ENCODE results near the gene WIF1.

Gene WIF1

GRCh38 chr12:65155784-65156183 lies 34.7 kb upstream of the WIF1 start:
- Histone ChIP-seq H4K20me1 (ENCODE audit: control insufficient read depth, insufficient read depth, low read depth, low read length) (no peaks in the 10 kb centered on the region), H3F3A (ENCODE audit: control insufficient read depth, insufficient read depth) (no peaks in the 10 kb centered on the region), H3K9me2 (replicated peaks; ENCODE audit: control insufficient read depth, low read length) (no peaks in the 10 kb centered on the region), H3K27ac (ENCODE audit: low read depth, low read length) (no peak overlapping the region), H3K27me3 (ENCODE audit: control insufficient read depth, low read length) (peaks cover 5% of the 10 kb centered on the region; the same call in 1 of the 2 replicates), H3K4me1 (ENCODE audit: control insufficient read depth, low read length) (peaks cover 16% of the 10 kb centered on the region), H3K9me3 (ENCODE audit: control insufficient read depth, insufficient read depth, low read length) (no peaks in the 10 kb centered on the region), H3K4me3 (ENCODE audit: low read length) (no peak overlapping the region), H3K4me2 (ENCODE audit: low read length) (no peak overlapping the region), H3K36me3 (ENCODE audit: control insufficient read depth, low read length) (no peaks in the 10 kb centered on the region), H3K79me2 (ENCODE audit: control insufficient read depth, low read length) (no peaks in the 10 kb centered on the region)
- TF ChIP-seq EZH2phosphoT487 (IDR thresholded peaks at IDR 0.05; ENCODE audit: borderline replicate concordance, low read length), result no peak
- no peak for TF ChIP-seq CTCF (IDR thresholded peaks at IDR 0.05; ENCODE audit: low read depth, low read length, poor library complexity, severe bottlenecking)

GRCh38 chr12:65152596-65152995 lies 31.5 kb upstream of the WIF1 start:
- no peaks in the 10 kb centered on the region for H4K20me1 ChIP-seq (ENCODE audit: control insufficient read depth, insufficient read depth, low read depth, low read length)
- H3K36me3 ChIP-seq (ENCODE audit: control insufficient read depth, low read length), result no peaks in the 10 kb centered on the region
- peaks cover 16% of the 10 kb centered on the region for H3K4me1 ChIP-seq (ENCODE audit: control insufficient read depth, low read length)
- H3K4me3 ChIP-seq (ENCODE audit: low read length), result no peak overlapping the region
- H3K27ac ChIP-seq (ENCODE audit: low read depth, low read length), result no peak overlapping the region
- no peaks in the 10 kb centered on the region for H3F3A ChIP-seq (ENCODE audit: control insufficient read depth, insufficient read depth)
- no peaks in the 10 kb centered on the region for H3K27me3 ChIP-seq (ENCODE audit: control insufficient read depth, low read length)
- no peak overlapping the region for H3K4me2 ChIP-seq (ENCODE audit: low read length)
- TF ChIP-seq EZH2phosphoT487 (IDR thresholded peaks at IDR 0.05; ENCODE audit: borderline replicate concordance, low read length), result no peak
- TF ChIP-seq CTCF (IDR thresholded peaks at IDR 0.05; ENCODE audit: low read depth, low read length, poor library complexity, severe bottlenecking), result no peak
- no peaks in the 10 kb centered on the region for H3K9me2 ChIP-seq (replicated peaks; ENCODE audit: control insufficient read depth, low read length)
- H3K9me3 ChIP-seq (ENCODE audit: control insufficient read depth, insufficient read depth, low read length), result no peaks in the 10 kb centered on the region
- no peaks in the 10 kb centered on the region for H3K79me2 ChIP-seq (ENCODE audit: control insufficient read depth, low read length)

GRCh38 chr12:65152012-65152411 lies 30.9 kb upstream of the WIF1 start:
- Histone ChIP-seq H3K27ac (ENCODE audit: low read depth, low read length) (no peak overlapping the region), H3K4me2 (ENCODE audit: low read length) (no peak overlapping the region), H3K9me2 (replicated peaks; ENCODE audit: control insufficient read depth, low read length) (no peaks in the 10 kb centered on the region), H3K27me3 (ENCODE audit: control insufficient read depth, low read length) (no peaks in the 10 kb centered on the region), H3K4me1 (ENCODE audit: control insufficient read depth, low read length) (peaks cover 15% of the 10 kb centered on the region), H3K79me2 (ENCODE audit: control insufficient read depth, low read length) (no peaks in the 10 kb centered on the region), H3K9me3 (ENCODE audit: control insufficient read depth, insufficient read depth, low read length) (no peaks in the 10 kb centered on the region), H3K4me3 (ENCODE audit: low read length) (no peak overlapping the region), H3K36me3 (ENCODE audit: control insufficient read depth, low read length) (no peaks in the 10 kb centered on the region), H4K20me1 (ENCODE audit: control insufficient read depth, insufficient read depth, low read depth, low read length) (no peaks in the 10 kb centered on the region), H3F3A (ENCODE audit: control insufficient read depth, insufficient read depth) (no peaks in the 10 kb centered on the region)
- TF ChIP-seq CTCF (IDR thresholded peaks at IDR 0.05; ENCODE audit: low read depth, low read length, poor library complexity, severe bottlenecking), result no peak
- TF ChIP-seq EZH2phosphoT487 (IDR thresholded peaks at IDR 0.05; ENCODE audit: borderline replicate concordance, low read length), result no peak

Data from DOHH2 (cell line).